Thyroid gland (tissue), 4 donors: ENCODE results near the gene SENP5. TPM values are rescaled to one million over a fixed set of nuclear protein-coding genes. Genes with fewer than 3 reads are reported as not detected.
"Not testable (repeated sequence)": the region's sequence is repeated elsewhere in the genome, so short reads cannot be mapped to it uniquely, and the experiment has no call there.

Source experiments
- DNase-seq, 2 donors: peaks; one replicate each; pipeline ENCODE4 v3.0.0-alpha.2; 2019
- H3K27ac ChIP-seq, 3 donors: fragments of 200-600 bp; sonication (generic); 1 replicate in 2 of 3; 2 replicates in 1 of 3; pipeline ENCODE4 v1.5.1; 2016 to 2019; ENCODE audit warnings: mild to moderate bottlenecking in 1 of 3, moderate library complexity in 1 of 3
- H3K27me3 ChIP-seq: fragments of 200-600 bp; sonication (generic); one replicate; pipeline ENCODE4 v1.5.1; 2019
- H3K36me3 ChIP-seq, 2 donors: fragments of 200-600 bp; sonication (generic); one replicate each; pipeline ENCODE4 v1.5.1; 2016 to 2019
- H3K4me1 ChIP-seq, 2 donors: fragments of 200-600 bp; sonication (generic); one replicate each; pipeline ENCODE4 v1.5.1; 2017 to 2019
- H3K4me3 ChIP-seq, 3 donors: fragments of 200-600 bp; sonication (generic); replicated peaks in 1 of 3; 1 replicate in 2 of 3; 2 replicates in 1 of 3; pipeline ENCODE4 v1.5.1; 2016; ENCODE audit warnings: mild to moderate bottlenecking in 1 of 3
- H3K9me3 ChIP-seq: fragments of 200-600 bp; sonication (generic); one replicate; pipeline ENCODE4 v1.5.1; 2017
- CTCF ChIP-seq, 6 experiments: fragments of 200-600 bp in 3 of 6; fragments of 450-650 bp in 3 of 6; sonication (generic) in 3 of 6; IDR thresholded peaks; one replicate each; pipeline ENCODE4 v1.5.1; 2016 to 2019; ENCODE audit warnings: antibody characterized with exemption in 6 of 6, mild to moderate bottlenecking in 2 of 6, inconsistent platforms in 1 of 6, moderate library complexity in 1 of 6
- POLR2A ChIP-seq, 2 donors: fragments of 450-650 bp; IDR thresholded peaks; one replicate each; pipeline ENCODE4 v1.6.1; 2017; ENCODE audit warnings: antibody characterized with exemption in 2 of 2, mild to moderate bottlenecking in 2 of 2, moderate library complexity in 1 of 2
- whole genome bisulfite sequencing, 2 donors: methylation state at CpG; one replicate each; pipeline ENCODE4 v1.1.5; 2017; 5-methylcytosine and 5-hydroxymethylcytosine counted together
- intact Hi-C: fragments of 100-400 bp; cut with DNase I; formaldehyde crosslinking; loops from one replicate; pipeline ENCODE4 v1.15.1; 2023
- total RNA-seq, 4 donors: library from RNA; depleted of rRNA; stranded (reverse); fragments of >200 nt; gene quantifications; one replicate each; pipeline ENCODE4 v1.2.3, GENCODE V29; 2016

Gene SENP5
- total RNA-seq = 10 to 100 TPM; 37.4 to 67.2 (median 50.9) TPM

GRCh38 chr3:196867507-196868296 is at the start of gene SENP5:
TSS of gene SENP5 (plus strand) at chr3:196867920. CDS start at chr3:196885182, 17,262 bp downstream.
- peak; percentile 88 to 89 for DNase-seq
- H3K4me3 ChIP-seq = peak within 1 kb of the TSS; percentile 77 to 97 (median 91)
- no peaks in the 10 kb centered on the region for H3K27me3 ChIP-seq
- TF ChIP-seq CTCF (IDR thresholded peaks at IDR 0.05) (no peak), POLR2A (IDR thresholded peaks at IDR 0.05) (peak in 1 of 2 donors; percentile 89)
- no peaks in the 10 kb centered on the region for H3K36me3 ChIP-seq
- H3K9me3 ChIP-seq = no peaks in the 10 kb centered on the region
- peaks cover 15 to 20% of the 10 kb centered on the region in 2 donors for H3K4me1 ChIP-seq
- H3K27ac ChIP-seq = peak within 1 kb of the TSS; percentile 72 to 94 (median 83)
- intact Hi-C loops = loop anchor here (2.0 kb wide), 1 partner anchor 75 kb away; the partner anchor contains the start of gene NCBP2
- WGBS, 2 donors = 1 to 2% methylated on average over 13 to 19 of the region's 93 CpGs

GRCh38 chr3:196821806-196822355 is 45.8 kb upstream of the SENP5 start:
- TF ChIP-seq CTCF (IDR thresholded peaks at IDR 0.05) (no peak), POLR2A (IDR thresholded peaks at IDR 0.05) (no peak)
- Histone ChIP-seq H3K4me3 (no peak overlapping the region), H3K9me3 (no peaks in the 10 kb centered on the region), H3K27ac (no peak overlapping the region), H3K4me1 (no peaks in the 10 kb centered on the region), H3K27me3 (no peaks in the 10 kb centered on the region), H3K36me3 (peaks cover 44 to 46% of the 10 kb centered on the region in 2 donors)
- no peak for DNase-seq
- WGBS, 2 donors = 87 to 96% methylated on average over 6 of the region's 6 CpGs
- intact Hi-C loops = no loop called here

- H3K27ac ChIP-seq, H3K27me3 ChIP-seq, H3K9me3 ChIP-seq, intact Hi-C loops, H3K4me3 ChIP-seq, DNase-seq, H3K4me1 ChIP-seq: not testable (repeated sequence)
- peaks cover 12 to 14% of the 10 kb centered on the region in 2 donors for H3K36me3 ChIP-seq
- 95 to 97% methylated on average over 3 of the region's 3 CpGs for WGBS, 2 donors
Observed at GRCh38 chr3:196829651-196830050, 38.1 kb upstream of the SENP5 start.

- WGBS, 2 donors = 49 to 55% methylated on average over 8 of the region's 8 CpGs
- peaks cover 0 to 9% of the 10 kb centered on the region in 2 donors for H3K36me3 ChIP-seq
- H3K4me1 ChIP-seq = peaks cover 0 to 8% of the 10 kb centered on the region in 2 donors
- no peaks in the 10 kb centered on the region for H3K27me3 ChIP-seq
- H3K4me3 ChIP-seq = no peak overlapping the region
- DNase-seq = no peak
- TF ChIP-seq POLR2A (IDR thresholded peaks at IDR 0.05) (no peak), CTCF (IDR thresholded peaks at IDR 0.05) (no peak)
- no peaks in the 10 kb centered on the region for H3K9me3 ChIP-seq
- intact Hi-C loops = no loop called here
- H3K27ac ChIP-seq = no peak overlapping the region
Observed at GRCh38 chr3:196835086-196835485, 32.6 kb upstream of the SENP5 start.

- intact Hi-C loops, H3K36me3 ChIP-seq, H3K9me3 ChIP-seq, H3K4me3 ChIP-seq, H3K27ac ChIP-seq, H3K27me3 ChIP-seq, DNase-seq, H3K4me1 ChIP-seq: not testable (repeated sequence)
- WGBS, 2 donors = 92 to 94% methylated on average over 1 of the region's 1 CpG
Observed at GRCh38 chr3:196836626-196837025, 31.1 kb upstream of the SENP5 start.

- no peaks in the 10 kb centered on the region for H3K27me3 ChIP-seq
- no peak overlapping the region for H3K27ac ChIP-seq
- H3K4me1 ChIP-seq = peaks cover 0 to 8% of the 10 kb centered on the region in 2 donors
- no peak overlapping the region for H3K4me3 ChIP-seq
- peak; percentile 64 to 68 for DNase-seq
- 51 to 61% methylated on average over 3 of the region's 3 CpGs for WGBS, 2 donors
- intact Hi-C loops = no loop called here
- TF ChIP-seq POLR2A (IDR thresholded peaks at IDR 0.05) = no peak
- TF ChIP-seq CTCF (IDR thresholded peaks at IDR 0.05) = peak; percentile 49 to 70 (median 58)
- no peaks in the 10 kb centered on the region for H3K36me3 ChIP-seq
- no peaks in the 10 kb centered on the region for H3K9me3 ChIP-seq
Observed at GRCh38 chr3:196837819-196838420, 29.8 kb upstream of the SENP5 start.

GRCh38 chr3:196839351-196839750 is 28.4 kb upstream of the SENP5 start:
- H3K27me3 ChIP-seq, H3K4me3 ChIP-seq, H3K36me3 ChIP-seq, DNase-seq, H3K27ac ChIP-seq, H3K9me3 ChIP-seq, intact Hi-C loops, H3K4me1 ChIP-seq: not testable (repeated sequence)
- 84 to 89% methylated on average over 6 of the region's 6 CpGs for WGBS, 2 donors
